IPS-20b (cell line): ENCODE results near the gene OSGEPL1.
"Not testable (repeated sequence)": the region's sequence is repeated elsewhere in the genome, so short reads cannot be mapped to it uniquely, and the experiment has no call there.

Source experiments
- H3K27ac ChIP-seq: one replicate; pipeline ENCODE4 v1.5.1; 2013; ENCODE audit warnings: low read length
- H3K27me3 ChIP-seq: 2 replicates; pipeline ENCODE4 v1.6.1; 2013; ENCODE audit warnings: mild to moderate bottlenecking, low read length, inconsistent platforms; ENCODE audit not compliant: insufficient read depth
- H3K36me3 ChIP-seq: 2 replicates; pipeline ENCODE4 v1.6.1; 2013; ENCODE audit warnings: low read depth, mild to moderate bottlenecking, inconsistent platforms, low read length, moderate library complexity; ENCODE audit not compliant: insufficient read depth
- H3K4me1 ChIP-seq: 2 replicates; pipeline ENCODE4 v1.6.1; 2013; ENCODE audit warnings: mild to moderate bottlenecking, control low read depth, inconsistent platforms, low read length, moderate library complexity; ENCODE audit not compliant: insufficient read depth
- H3K4me3 ChIP-seq: 2 replicates; pipeline ENCODE4 v1.5.1; 2013; ENCODE audit warnings: mild to moderate bottlenecking, low read length, inconsistent platforms
- H3K9ac ChIP-seq: 2 replicates; pipeline ENCODE4 v1.6.1; 2013; ENCODE audit warnings: low read depth, mild to moderate bottlenecking, inconsistent platforms, low read length, moderate library complexity
- H3K9me3 ChIP-seq: 2 replicates; pipeline ENCODE4 v1.6.1; 2013; ENCODE audit warnings: mild to moderate bottlenecking, low read depth, low read length, inconsistent platforms; ENCODE audit not compliant: insufficient read depth

The OSGEPL1 gene

GRCh38 chr2:189783451-189783926, 20.9 kb upstream of the OSGEPL1 start:
- Histone ChIP-seq H3K4me1 (0 out of 2 replicates have a peak, but pooled peaks cover 3% of the 10 kb centered on the region), H3K4me3 (peak overlapping the region; percentile 96), H3K27ac (peak overlapping the region; percentile 90), H3K36me3 (peaks cover 47% of the 10 kb centered on the region), H3K9me3 (no peaks in the 10 kb centered on the region), H3K9ac (peak overlapping the region; percentile 97), H3K27me3 (no peaks in the 10 kb centered on the region)

- H3K27ac ChIP-seq = no peak overlapping the region
- no peaks in the 10 kb centered on the region for H3K27me3 ChIP-seq
- 0 out of 2 replicates have a peak, but pooled peaks cover 3% of the 10 kb centered on the region for H3K4me1 ChIP-seq
- H3K9me3 ChIP-seq = no peaks in the 10 kb centered on the region
- peaks cover 52% of the 10 kb centered on the region for H3K36me3 ChIP-seq
- H3K4me3 ChIP-seq = peak overlapping the region; percentile 96
- peak overlapping the region; percentile 97; the same call in 1 of the 2 replicates for H3K9ac ChIP-seq
Measured at GRCh38 chr2:189782221-189782671, 19.7 kb upstream of the OSGEPL1 start.

GRCh38 chr2:189772212-189772611, 9.6 kb upstream of the OSGEPL1 start:
- no peak overlapping the region for H3K27ac ChIP-seq
- no peak overlapping the region for H3K9ac ChIP-seq
- H3K4me1 ChIP-seq = no peaks in the 10 kb centered on the region
- H3K36me3 ChIP-seq = peaks cover 88% of the 10 kb centered on the region
- H3K4me3 ChIP-seq = no peak overlapping the region
- no peaks in the 10 kb centered on the region for H3K9me3 ChIP-seq
- no peaks in the 10 kb centered on the region for H3K27me3 ChIP-seq

- Histone ChIP-seq H3K4me1 (no peaks in the 10 kb centered on the region), H3K36me3 (peaks cover 80% of the 10 kb centered on the region), H3K27me3 (no peaks in the 10 kb centered on the region), H3K27ac (no peak overlapping the region), H3K9ac (no peak overlapping the region), H3K9me3 (no peaks in the 10 kb centered on the region), H3K4me3 (no peak overlapping the region)
Measured at GRCh38 chr2:189770590-189771322, 8.2 kb upstream of the OSGEPL1 start.

DNA sequence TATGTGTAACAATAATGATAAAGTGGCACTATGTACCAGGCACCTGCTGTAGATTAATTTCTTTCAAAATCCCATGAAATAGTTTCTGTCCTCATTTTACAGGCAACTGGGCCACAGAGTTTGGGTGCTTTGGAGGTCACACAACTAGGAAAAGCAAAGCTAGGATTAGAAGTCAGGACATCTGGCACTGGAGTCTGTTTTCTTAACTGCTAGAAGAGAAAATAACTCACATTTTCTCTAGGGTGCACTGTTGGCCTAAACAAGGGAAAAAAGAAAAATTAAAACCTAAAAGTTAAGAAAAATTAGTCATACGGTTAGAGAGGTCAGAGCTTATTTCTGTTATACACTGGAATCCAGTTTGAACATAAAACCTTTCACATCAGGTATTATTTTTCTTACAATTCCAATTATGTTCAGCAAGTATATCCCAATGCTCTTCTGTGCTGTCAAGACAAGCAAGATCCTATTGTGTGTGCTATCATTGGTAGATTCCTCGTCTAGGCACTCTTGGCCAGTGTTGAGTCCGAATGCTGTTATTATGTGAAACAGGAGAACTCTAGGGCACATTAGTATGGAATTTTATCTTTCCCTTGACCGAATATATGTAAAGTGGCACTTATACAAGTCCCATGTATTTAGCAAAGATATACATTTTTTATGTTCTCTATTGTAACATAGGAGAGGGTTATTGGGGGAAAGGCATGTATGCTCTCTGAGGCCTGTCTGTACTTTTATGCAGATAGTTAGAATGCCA, 1.5 kb upstream of the OSGEPL1 start:
- Histone ChIP-seq H3K27me3 (no peaks in the 10 kb centered on the region), H3K4me3 (peak overlapping the region; percentile 93; the same call in 1 of the 2 replicates), H3K27ac (no peak overlapping the region), H3K4me1 (no peaks in the 10 kb centered on the region), H3K36me3 (peaks cover 17% of the 10 kb centered on the region), H3K9ac (peak overlapping the region; percentile 97; the same call in 1 of the 2 replicates), H3K9me3 (no peaks in the 10 kb centered on the region)

GRCh38 chr2:189762229-189762550, 402 bp downstream of the OSGEPL1 start:
- Histone ChIP-seq H3K36me3 (peaks cover 6% of the 10 kb centered on the region), H3K9ac (peak overlapping the region; percentile 97), H3K27me3 (no peaks in the 10 kb centered on the region), H3K4me3 (peak overlapping the region; percentile 93), H3K4me1 (no peaks in the 10 kb centered on the region), H3K9me3 (no peaks in the 10 kb centered on the region), H3K27ac (peak overlapping the region; percentile 86)

DNA sequence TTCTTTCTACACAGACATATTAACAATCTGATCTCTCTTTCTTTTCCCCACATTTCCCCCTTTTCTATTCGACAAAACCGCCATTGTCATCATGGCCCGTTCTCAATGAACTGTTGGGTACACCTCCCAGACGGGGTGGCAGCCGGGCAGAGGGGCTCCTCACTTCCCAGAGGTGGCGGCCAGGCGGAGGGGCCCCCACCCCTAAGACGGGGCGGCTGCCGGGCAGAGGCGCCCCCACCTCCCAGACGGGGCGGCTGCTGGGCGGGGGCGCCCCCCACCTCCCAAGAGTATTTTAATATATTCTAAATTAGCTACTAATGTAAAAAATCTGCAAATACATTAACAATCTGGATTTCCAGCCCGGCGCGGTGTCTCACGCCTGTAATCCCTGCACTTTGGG, 2.4 kb downstream of the OSGEPL1 start:
- not testable (repeated sequence) for H3K9ac ChIP-seq, H3K27me3 ChIP-seq, H3K36me3 ChIP-seq, H3K4me3 ChIP-seq, H3K4me1 ChIP-seq, H3K27ac ChIP-seq, H3K9me3 ChIP-seq

DNA sequence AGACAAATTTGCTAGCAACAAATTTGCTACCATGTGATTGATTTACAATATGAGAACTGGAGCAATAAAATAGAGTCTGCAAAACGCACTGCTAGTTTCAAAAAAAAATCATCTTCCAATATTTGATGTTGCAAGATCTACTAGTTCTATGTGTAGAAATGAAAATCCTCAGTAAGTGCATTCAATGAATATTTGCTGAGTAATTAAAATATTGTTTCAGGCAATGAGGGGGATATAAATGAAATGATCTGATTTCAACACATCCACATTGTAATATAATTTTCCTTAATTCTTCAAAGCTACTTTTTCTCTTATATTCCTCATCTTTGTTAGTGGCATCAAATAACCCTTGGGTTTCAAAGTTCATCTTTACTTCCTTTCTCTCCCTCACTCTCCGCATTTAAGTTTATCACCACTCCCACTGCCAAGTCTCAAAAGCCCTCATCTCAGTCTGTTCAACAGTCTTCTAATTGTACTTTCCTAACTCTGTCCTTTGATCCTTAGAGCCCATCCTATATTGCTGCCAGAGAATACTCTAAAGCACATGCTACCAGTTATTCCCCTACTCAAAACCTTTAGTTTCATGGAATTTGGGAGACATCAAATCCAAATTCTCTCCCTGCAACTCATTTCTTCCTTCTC, 6.2 kb downstream of the OSGEPL1 start:
- no peaks in the 10 kb centered on the region for H3K4me1 ChIP-seq
- H3K27me3 ChIP-seq = no peaks in the 10 kb centered on the region
- H3K27ac ChIP-seq = no peak overlapping the region
- no peaks in the 10 kb centered on the region for H3K9me3 ChIP-seq
- H3K4me3 ChIP-seq = no peak overlapping the region
- H3K36me3 ChIP-seq = peaks cover 14% of the 10 kb centered on the region
- no peak overlapping the region for H3K9ac ChIP-seq

- Histone ChIP-seq H3K36me3 (peaks cover 25% of the 10 kb centered on the region), H3K4me1 (no peaks in the 10 kb centered on the region)
Measured at GRCh38 chr2:189751080-189751658, 11.4 kb downstream of the OSGEPL1 start.

GRCh38 chr2:189729430-189729829, 33.2 kb downstream of the OSGEPL1 start:
- H3K4me3 ChIP-seq = no peak overlapping the region
- no peak overlapping the region for H3K27ac ChIP-seq
- no peaks in the 10 kb centered on the region for H3K4me1 ChIP-seq
- H3K9ac ChIP-seq = no peak overlapping the region
- H3K27me3 ChIP-seq = no peaks in the 10 kb centered on the region
- no peaks in the 10 kb centered on the region for H3K9me3 ChIP-seq
- no peaks in the 10 kb centered on the region for H3K36me3 ChIP-seq

More at GRCh38 chr2:189751080-189751658, 11.4 kb downstream of the OSGEPL1 start:
- H3K9me3 ChIP-seq = no peaks in the 10 kb centered on the region
- H3K9ac ChIP-seq = no peak overlapping the region
- H3K27ac ChIP-seq = no peak overlapping the region
- no peak overlapping the region for H3K4me3 ChIP-seq
- H3K27me3 ChIP-seq = no peaks in the 10 kb centered on the region

GRCh38 chr2:189726849-189727248, 35.7 kb downstream of the OSGEPL1 start:
- H3K9ac ChIP-seq = no peak overlapping the region
- no peaks in the 10 kb centered on the region for H3K4me1 ChIP-seq
- H3K27me3 ChIP-seq = no peaks in the 10 kb centered on the region
- no peaks in the 10 kb centered on the region for H3K9me3 ChIP-seq
- H3K27ac ChIP-seq = no peak overlapping the region
- H3K4me3 ChIP-seq = no peak overlapping the region
- no peaks in the 10 kb centered on the region for H3K36me3 ChIP-seq
